GM20000 (cell line): ENCODE results near the gene OR52E2.

Source experiments
- DNase-seq: peaks from one replicate; pipeline ENCODE4 v3.0.0; 2012; ENCODE audit warnings: low spot score
- TF ChIP-seq, protein P1 (sequence below): IDR thresholded peaks from 2 replicates; pipeline ENCODE4 v1.5.1; 2012; ENCODE audit warnings: mild to moderate bottlenecking, control low read depth; ENCODE audit errors: extremely low read depth, missing control alignments

The OR52E2 gene

DNA sequence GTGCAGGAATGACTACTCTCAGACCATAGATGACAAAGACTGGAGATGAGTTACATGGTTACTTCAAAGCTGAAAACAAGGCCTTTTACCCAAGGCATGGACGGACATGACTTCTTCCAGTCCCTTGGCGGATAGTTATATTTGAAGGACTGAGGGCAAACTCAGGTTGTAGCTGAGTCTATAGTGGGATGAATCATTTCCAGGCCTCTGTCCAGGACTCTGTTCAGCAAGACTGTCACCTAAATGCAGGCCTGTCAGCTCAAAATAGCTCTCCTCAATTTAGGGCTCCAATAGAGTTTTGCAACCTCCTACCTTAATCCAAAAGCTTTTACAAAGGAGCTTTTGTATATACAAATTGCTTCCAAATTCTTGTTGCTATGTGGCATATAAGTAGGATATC lies 37.4 kb downstream of the OR52E2 start:
- DNase-seq, result no peak
- TF ChIP-seq, protein P1, sequence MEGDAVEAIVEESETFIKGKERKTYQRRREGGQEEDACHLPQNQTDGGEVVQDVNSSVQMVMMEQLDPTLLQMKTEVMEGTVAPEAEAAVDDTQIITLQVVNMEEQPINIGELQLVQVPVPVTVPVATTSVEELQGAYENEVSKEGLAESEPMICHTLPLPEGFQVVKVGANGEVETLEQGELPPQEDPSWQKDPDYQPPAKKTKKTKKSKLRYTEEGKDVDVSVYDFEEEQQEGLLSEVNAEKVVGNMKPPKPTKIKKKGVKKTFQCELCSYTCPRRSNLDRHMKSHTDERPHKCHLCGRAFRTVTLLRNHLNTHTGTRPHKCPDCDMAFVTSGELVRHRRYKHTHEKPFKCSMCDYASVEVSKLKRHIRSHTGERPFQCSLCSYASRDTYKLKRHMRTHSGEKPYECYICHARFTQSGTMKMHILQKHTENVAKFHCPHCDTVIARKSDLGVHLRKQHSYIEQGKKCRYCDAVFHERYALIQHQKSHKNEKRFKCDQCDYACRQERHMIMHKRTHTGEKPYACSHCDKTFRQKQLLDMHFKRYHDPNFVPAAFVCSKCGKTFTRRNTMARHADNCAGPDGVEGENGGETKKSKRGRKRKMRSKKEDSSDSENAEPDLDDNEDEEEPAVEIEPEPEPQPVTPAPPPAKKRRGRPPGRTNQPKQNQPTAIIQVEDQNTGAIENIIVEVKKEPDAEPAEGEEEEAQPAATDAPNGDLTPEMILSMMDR, result no peak

DNA sequence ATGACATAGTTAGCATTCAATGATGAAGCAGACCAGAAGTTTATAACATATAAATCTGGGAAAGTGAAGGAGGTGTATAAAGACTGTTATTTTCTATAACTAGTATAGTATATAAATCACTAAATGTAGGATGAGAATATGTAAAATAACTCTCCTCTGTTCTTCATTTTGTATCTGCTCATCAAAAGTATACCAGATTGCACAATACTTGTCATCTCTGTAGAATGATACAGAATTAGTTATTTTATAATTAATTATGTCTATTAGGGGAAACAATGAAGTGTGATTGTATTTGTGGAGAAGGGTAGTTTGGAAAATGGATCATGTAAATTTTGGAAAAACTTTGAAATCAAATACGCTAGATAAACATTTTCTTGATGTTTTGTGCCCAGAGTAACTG lies 46.4 kb downstream of the OR52E2 start:
- DNase-seq, result no peak
- TF ChIP-seq, protein P1, result no peak

DNA sequence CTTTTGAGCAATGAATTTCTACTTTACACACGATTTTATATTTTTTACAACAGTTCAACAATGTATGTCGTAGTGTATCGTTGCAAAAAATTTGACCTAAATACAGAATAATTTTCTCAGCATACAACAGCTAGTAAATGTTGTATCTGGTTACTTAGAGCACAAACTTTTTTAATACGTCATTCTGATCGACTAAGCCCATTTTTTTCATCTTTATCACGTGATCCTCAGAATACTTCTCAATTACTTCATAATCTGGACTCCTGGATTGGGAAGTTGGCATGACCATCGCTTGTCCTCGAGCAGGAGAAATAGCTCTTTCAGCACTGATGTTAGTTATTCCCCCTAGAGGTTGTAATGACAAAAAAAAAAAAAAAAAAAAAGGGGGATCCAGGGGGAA lies 48.2 kb downstream of the OR52E2 start:
- TF ChIP-seq, protein P1, result no peak
- no peak for DNase-seq
